HEK293T (cell line): ENCODE data around the gene PLLP.

Experiments used
- BHLHE40 ChIP-seq: fragments of 450-650 bp; IDR thresholded peaks from 2 replicates; pipeline ENCODE4 v1.6.1; 2016; ENCODE audit warnings: mild to moderate bottlenecking, moderate library complexity, borderline replicate concordance
- CTBP1 ChIP-seq: fragments of 450-650 bp; IDR thresholded peaks from 2 replicates; pipeline ENCODE4 v1.6.1; 2016; ENCODE audit warnings: borderline replicate concordance
- FOXA1 ChIP-seq: fragments of 450-650 bp; IDR thresholded peaks from 2 replicates; pipeline ENCODE4 v1.6.1; 2016; ENCODE audit warnings: mild to moderate bottlenecking
- FOXM1 ChIP-seq: fragments of 450-650 bp; IDR thresholded peaks from 2 replicates; pipeline ENCODE4 v1.6.1; 2017; ENCODE audit warnings: mild to moderate bottlenecking, borderline replicate concordance
- L3MBTL2 ChIP-seq: fragments of 450-650 bp; conservative IDR thresholded peaks from 2 replicates; pipeline ENCODE4 v1.6.1; 2016; ENCODE audit warnings: mild to moderate bottlenecking
- LEF1 ChIP-seq: fragments of 450-650 bp; IDR thresholded peaks from 2 replicates; pipeline ENCODE4 v1.6.1; 2017; ENCODE audit warnings: mild to moderate bottlenecking, borderline replicate concordance
- NFRKB ChIP-seq: fragments of 450-650 bp; IDR thresholded peaks from 2 replicates; pipeline ENCODE4 v1.6.1; 2016; ENCODE audit warnings: mild to moderate bottlenecking, moderate library complexity
- PKNOX1 ChIP-seq: fragments of 450-650 bp; IDR thresholded peaks from 2 replicates; pipeline ENCODE4 v1.6.1; 2016
- SP1 ChIP-seq: fragments of 450-650 bp; IDR thresholded peaks from 2 replicates; pipeline ENCODE4 v1.6.1; 2017
- SUZ12 ChIP-seq: fragments of 450-650 bp; IDR thresholded peaks from 2 replicates; pipeline ENCODE4 v1.6.1; 2016; ENCODE audit warnings: mild to moderate bottlenecking
- TARDBP ChIP-seq: fragments of 450-650 bp; IDR thresholded peaks from 2 replicates; pipeline ENCODE4 v1.6.1; 2016
- ZNF384 ChIP-seq: fragments of 450-650 bp; IDR thresholded peaks from 2 replicates; pipeline ENCODE4 v1.6.1; 2016

GRCh38 chr16:57271063-57271345 lies 13.5 kb downstream of the PLLP start:
- no peak for TF ChIP-seq TARDBP
- no peak for TF ChIP-seq ZNF384
- TF ChIP-seq LEF1 = no peak
- no peak for TF ChIP-seq L3MBTL2
- TF ChIP-seq FOXM1 = no peak
- no peak for TF ChIP-seq CTBP1
- no peak for TF ChIP-seq BHLHE40
- TF ChIP-seq PKNOX1 = no peak
- no peak for TF ChIP-seq SUZ12
- TF ChIP-seq FOXA1 = no peak
- TF ChIP-seq SP1 = no peak
- no peak for TF ChIP-seq NFRKB
